ENCODE results near the gene HMGXB3.
"Not testable (repeated sequence)": the region's sequence is repeated elsewhere in the genome, so short reads cannot be mapped to it uniquely, and the experiment has no call there.

The HMGXB3 gene

DNA sequence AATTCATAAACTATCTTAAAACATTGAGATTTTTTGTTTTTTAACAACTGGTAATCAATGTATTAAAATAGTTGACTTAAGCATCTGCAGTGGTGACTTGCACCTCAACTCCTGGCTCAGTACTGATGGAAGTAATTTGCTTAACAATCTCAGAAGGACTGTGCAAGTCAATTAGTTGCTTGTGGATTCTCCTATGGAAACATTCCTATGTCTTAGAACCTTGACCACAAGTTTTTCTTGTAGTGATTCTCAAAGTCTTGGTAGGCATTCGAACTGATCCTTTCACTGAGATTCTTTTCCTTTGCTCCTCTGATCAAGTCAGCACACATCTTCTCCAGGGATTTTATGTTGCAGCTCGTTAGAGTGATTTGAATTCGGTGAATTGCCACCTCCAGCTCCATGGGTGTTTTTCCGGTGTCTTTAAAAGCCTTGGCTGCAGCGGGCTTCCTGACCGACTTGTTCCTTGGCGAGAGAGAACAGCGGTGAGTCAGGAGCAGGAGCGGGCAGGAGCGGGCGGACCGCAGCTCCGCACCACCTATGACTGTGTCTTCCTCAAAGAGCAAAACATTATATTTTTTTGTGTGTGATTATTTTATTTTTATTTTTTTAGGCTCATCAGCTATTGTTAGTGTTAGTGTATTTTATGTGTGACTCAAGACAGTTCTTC is 21.1 kb downstream of the HMGXB3 start:
- no peak for DNase-seq

GRCh38 chr5:150022158-150022531 is 21.6 kb downstream of the HMGXB3 start:
- DNase-seq = no peak

GRCh38 chr5:150022681-150023080 is 22.1 kb downstream of the HMGXB3 start:
- no peak for DNase-seq

DNA sequence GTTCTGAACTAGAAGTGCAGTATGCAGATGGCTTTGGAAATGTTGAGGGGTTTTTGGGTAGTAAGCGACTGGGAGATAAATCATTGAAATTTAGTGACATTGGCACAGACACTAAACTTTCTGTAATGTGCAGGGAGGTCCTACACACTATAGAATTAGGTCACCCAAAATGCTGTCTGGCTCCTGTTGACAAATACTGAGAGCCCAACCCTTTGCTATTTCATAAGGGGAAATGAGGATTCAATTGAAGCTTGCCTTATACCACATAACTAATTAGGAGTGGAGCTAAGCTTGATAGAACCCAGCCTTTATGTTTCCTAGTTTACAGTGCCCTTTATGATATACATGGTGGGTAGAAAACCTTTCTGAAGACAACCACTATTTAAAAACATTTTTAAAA is 22.6 kb downstream of the HMGXB3 start:
- DNase-seq = no peak

- no peak for DNase-seq
Measured at GRCh38 chr5:150024346-150024984, 23.9 kb downstream of the HMGXB3 start.

- DNase-seq = no peak
Measured at GRCh38 chr5:150026682-150027172, 26.2 kb downstream of the HMGXB3 start.

DNA sequence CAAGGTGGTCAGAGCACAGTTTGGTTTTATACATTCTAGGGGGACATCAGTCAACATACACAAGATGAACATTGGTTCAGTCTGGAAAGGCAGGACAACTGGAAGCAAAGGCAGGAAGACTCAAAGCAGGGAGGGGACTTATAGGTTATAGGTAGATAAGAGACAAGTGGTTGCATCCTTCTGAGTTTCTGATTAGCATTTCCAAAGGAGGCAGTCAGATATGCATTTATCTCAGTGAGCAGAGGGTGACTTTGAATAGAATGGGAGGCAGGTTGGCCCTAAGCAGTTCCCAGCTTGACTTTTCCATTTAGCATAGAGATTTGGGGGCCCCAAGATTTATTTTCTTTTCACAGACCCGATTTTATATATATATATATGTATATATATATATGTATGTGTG is 27.5 kb downstream of the HMGXB3 start:
- not testable (repeated sequence) for DNase-seq

DNA sequence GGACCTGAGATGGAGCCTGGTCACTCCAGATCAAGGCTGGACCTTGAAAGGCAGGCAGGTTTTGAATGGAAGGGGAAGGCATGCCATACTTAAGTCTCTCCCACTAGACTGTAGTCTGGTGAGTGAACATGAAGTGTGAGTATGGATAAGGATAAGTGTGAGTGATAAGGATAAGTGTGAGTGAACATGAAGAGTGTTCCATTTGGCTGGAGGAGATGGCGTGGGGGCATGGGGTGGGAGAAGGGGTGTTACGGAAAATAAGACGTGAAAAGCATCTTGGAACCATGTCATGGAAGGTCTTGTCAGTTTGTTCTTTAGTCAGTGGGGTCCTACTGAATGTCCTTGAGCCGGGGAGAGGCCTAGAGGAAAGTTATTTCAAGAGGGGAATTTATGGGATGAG is 32.8 kb downstream of the HMGXB3 start:
- DNase-seq = no peak

- no peak for DNase-seq
Measured at GRCh38 chr5:150034662-150035061, 34.1 kb downstream of the HMGXB3 start.

DNA sequence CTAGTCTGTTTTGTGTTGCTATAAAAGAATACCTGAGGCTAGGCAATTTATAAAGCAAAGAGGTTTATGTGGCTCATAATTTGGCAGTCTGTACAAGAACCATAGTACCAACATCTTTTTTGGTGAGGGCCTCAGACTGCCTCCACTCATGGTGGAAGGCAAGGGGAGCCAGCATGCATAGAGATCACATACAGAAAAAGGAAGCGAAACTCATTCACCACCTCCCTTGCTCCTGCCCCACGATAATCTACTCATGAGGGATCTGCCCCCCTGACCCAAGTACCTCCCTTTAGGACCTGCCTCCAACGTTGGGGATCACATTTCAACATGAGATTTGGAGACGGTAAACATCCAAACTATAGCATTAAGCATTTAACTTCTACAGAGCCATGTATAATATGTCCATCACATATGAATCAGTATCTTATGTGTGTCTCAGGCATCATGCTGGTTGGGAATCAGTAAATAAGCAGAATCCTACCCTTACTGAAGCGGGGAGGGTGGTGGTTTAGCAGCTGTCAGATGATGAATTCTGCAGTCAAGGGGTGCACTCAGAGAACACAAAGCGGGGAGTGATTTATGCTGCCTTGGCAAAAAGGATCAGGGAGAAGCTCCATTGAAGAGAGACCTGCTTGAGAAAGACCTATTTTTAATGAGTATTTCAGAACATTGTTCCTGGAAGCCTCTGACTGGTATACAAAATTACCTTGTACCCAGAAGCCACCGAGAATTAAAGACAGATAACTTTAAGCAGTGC is 34.8 kb downstream of the HMGXB3 start:
- no peak for DNase-seq

DNA sequence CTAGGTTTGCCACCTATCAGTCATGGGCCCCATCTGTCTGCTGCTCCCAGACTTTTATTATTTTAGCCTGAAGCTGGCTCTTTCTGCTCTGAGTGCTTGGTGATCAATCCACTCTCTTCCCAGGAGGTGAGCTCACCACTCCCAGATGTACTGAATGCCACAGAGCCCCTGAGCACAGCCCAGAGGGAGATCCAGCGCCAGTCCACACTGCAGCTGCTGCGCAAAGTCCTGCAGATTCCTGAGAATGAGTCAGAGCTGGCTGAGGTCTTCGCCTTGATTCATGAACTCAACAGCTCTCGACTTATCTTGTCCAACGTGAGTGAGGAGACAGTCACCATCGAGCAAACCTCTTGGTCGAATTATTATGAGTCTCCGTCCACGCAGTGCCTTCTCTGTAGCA is 36.0 kb downstream of the HMGXB3 start:
- DNase-seq = no peak

DNA sequence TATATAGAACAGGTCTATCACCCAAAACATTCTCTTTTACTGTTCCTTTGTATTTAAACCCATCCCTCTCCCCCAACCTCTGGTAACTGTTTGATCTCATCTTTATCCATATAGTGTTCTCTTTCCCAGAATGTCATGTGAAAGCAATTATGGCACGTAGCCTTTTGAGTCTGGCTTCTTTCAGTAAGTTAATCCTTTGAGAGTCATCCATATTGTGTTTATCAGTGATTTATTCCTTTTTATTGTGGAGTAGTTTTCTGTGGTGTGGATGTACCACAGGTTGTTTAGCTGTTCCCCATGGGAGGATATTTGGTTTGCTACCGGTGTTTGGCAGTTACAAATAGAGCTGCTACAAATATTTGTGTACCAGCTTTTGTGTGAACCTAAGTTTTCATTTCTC is 38.0 kb downstream of the HMGXB3 start:
- no peak for DNase-seq

GRCh38 chr5:150042459-150042858 is 41.9 kb downstream of the HMGXB3 start:
- DNase-seq = no peak

DNA sequence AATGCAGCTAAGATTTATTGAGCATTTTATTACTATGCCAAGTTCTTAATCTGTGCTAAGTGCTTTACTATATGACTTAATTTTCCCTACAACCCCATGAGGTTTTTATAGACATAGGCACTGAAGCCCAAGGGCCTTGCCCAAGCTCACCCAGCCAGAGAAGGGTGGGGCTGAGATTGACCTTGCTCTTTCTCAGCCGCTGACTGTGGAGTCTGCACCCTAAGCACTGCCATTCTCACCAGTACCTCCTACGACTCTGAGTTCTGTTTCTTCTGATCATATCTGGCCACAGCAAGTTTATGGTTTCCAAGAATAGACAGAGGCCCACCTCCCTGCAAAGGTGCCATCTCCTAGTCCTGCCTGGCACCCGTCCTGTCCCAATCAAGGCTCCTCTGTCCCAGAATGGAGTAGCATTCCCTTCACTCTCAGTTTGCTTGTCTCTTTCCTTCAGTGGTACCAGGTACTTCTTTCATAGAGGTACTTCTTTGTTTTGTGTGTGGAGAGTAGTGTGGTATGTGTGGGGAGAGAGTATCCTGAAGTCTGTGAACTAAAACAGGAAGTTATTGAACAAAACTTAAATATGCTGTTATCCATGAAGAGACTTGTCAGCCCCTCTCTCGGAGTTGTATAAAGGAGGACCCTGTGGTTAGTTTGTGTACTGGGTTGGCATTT is 43.3 kb downstream of the HMGXB3 start:
- no peak for DNase-seq

- no peak for DNase-seq
Measured at GRCh38 chr5:150044329-150044681, 43.8 kb downstream of the HMGXB3 start.

DNA sequence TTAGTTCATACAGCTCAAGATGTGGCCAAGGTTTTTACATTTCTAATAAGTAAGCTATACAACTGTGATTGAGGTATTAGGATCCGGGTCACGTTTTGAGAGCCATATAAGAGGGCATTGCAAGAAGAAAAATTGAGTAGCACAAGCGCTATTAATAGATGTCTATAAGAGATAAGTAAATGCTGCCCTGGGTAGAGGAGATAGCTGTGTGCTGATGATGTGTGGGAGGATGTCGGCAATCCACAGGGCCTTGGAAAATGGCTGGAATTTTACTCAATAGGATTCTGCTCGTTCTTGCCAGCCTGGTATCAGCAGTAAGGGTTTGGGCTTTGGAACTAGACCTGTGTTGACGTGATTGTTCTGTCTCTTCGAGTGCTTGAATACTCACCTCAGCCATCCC is 44.2 kb downstream of the HMGXB3 start:
- DNase-seq = no peak

GRCh38 chr5:150045549-150045948 is 45.0 kb downstream of the HMGXB3 start:
- DNase-seq = no peak

GRCh38 chr5:150046031-150046430 is 45.5 kb downstream of the HMGXB3 start:
- DNase-seq = no peak

DNA sequence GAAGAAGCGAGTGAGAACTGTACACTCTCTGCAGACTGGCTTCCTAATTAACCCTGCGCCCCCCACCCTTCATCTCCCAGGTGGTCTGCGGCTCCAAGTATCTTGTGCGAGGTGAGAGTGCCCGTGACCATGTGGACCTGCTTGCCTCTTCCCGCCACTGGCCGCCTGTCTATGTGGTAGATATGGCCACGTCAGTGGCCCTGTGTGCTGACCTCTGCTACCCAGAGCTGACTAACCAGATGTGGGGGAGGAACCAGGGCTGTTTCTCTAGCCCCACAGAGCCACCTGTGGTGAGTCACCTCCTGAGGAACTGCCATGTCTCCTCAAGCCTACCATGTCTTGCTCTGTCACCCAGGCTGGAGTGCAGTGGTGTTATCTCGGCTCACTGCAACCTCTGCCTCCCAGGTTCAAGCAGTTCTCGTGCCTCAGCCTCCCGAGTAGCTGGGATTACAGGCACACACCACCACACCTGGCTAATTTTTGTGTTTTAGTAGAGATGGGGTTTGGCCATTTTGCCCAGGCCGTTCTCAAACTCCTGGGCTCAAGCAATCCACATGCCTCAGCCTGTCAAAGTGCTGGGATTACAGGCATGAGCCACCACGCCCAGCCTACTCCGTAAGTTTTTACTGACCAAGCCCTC is 49.8 kb downstream of the HMGXB3 start:
- not testable (repeated sequence) for DNase-seq

DNA sequence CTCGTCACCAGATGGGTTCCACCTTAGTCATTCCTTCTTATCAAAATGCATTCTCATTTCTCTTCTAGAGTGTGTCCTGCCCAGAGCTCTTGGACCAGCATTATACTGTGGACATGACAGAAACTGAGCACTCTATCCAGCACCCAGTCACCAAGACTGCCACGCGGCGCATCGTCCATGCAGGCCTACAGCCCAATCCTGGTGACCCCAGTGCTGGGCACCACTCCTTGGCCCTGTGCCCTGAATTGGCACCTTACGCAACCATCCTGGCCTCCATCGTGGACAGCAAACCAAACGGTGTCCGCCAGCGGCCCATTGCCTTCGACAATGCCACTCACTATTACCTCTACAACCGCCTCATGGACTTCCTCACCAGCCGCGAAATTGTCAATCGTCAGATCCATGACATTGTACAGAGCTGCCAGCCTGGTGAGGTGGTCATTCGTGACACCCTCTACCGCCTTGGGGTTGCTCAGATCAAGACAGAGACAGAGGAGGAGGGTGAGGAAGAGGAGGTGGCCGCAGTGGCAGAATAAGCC is 51.2 kb downstream of the HMGXB3 start:
- no peak for DNase-seq

DNA sequence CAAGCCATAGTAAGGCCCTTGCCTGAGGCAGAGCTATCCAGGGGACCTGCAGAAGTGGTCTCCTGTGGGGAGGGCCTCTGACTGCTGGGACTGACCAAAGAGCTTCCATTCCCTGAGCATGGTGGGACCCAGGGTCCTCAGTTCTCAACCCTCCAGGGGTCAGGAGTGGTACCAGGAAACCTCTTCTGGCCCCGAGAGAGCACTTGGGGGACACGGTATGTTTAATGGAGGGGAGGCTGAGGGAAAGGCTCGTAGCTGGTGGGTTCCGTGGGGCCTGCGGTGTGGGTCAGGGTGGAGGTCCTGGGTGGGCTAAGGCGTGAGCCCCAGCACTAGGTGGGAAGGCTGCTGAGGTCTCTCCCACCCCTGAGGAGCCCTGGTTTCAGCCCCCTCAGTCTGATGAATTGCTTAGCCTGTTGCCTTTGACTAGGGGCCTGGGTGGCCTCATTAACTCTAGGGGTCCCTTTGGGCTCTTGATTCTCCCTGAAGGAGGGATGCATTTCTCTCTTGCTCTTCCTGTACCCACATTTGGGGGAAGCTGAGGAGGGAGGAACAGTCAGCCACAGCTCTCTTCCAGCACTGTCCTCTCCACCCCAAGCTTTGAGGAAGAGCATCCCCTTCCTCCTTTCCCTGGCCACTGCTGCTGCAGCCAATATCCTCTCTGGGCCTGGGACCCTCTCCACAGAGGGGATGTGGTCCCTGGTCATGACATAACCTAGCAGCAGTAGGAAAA is 51.9 kb downstream of the HMGXB3 start:
- no peak for DNase-seq

All from CD4-positive, alpha-beta T cell treated with Interleukin-17A for 4 hours (primary cell).